Measurements from ENCODE around the gene BRSK1.

Gene BRSK1

DNA sequence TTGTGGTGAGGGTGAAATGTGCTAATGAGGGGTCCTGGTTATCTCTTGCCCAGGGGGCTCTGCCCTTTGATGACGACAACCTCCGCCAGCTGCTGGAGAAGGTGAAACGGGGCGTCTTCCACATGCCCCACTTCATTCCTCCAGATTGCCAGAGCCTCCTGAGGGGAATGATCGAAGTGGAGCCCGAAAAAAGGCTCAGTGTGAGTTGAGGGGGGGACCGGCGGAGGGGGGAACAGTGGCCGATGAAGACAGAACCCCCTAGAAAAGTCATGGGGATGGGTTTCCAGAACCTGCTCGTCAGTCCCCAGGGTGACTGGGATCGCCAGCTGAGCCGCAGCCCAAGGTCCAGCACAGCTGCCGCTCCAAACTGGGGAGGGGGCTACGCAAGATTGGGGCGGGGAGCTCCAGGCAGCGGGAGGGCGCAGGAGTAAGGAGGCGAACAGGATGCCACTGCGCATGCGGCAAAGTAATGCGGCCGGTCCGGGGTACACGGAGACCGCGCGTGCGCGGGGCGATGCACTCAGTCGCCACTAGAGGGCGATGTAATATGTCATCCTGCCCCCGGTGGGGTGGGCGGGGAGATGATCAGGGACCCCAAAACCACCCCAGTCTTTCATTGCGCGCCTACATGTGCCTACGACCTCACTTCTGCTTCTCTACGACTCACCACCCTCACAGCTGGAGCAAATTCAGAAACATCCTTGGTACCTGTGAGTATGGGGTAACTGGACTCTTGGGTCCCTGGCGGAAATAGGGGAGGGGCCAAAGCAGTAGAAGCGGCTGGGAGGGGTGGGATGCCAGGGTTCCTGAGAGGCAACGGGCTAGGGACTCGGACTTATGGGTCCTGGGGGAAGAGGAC is 17.9 kb downstream of the BRSK1 start:
- Histone ChIP-seq H3K4me3 (ENCODE audit: low read length) (peak overlapping the region; percentile 62), H3K4me2 (ENCODE audit: low read depth, low read length) (peak overlapping the region; percentile 80), H3K27me3 (replicated peaks; ENCODE audit: insufficient read depth, low read length) (no peaks in the 10 kb centered on the region), H2AFZ (ENCODE audit: low read length) (peak overlapping the region; percentile 76), H3K79me2 (ENCODE audit: low read length) (0 out of 2 replicates have a peak, but pooled peaks cover 4% of the 10 kb centered on the region), H3K36me3 (replicated peaks; ENCODE audit: insufficient read depth, low read length) (no peaks in the 10 kb centered on the region), H3K9ac (ENCODE audit: low read length) (peak overlapping the region; percentile 57), H3K27ac (ENCODE audit: low read length) (no peak overlapping the region), H4K20me1 (ENCODE audit: insufficient read depth, low read length) (no peaks in the 10 kb centered on the region), H3K4me1 (ENCODE audit: low read length) (peaks cover 1% of the 10 kb centered on the region), H3K9me2 (replicated peaks; ENCODE audit: insufficient read depth, low read length) (no peaks in the 10 kb centered on the region), H3F3A (ENCODE audit: insufficient read depth, low read length) (peaks cover 3% of the 10 kb centered on the region; the same call in 1 of the 2 replicates), H3K9me3 (replicated peaks; ENCODE audit: insufficient read depth, low read length) (no peaks in the 10 kb centered on the region)
- peak; percentile 90 for DNase-seq
- TF ChIP-seq EZH2phosphoT487 (IDR thresholded peaks at IDR 0.05; ENCODE audit: low read length) = no peak
- peak; percentile 93 for TF ChIP-seq CTCF (IDR thresholded peaks at IDR 0.05; ENCODE audit: low read length)
- no peak for TF ChIP-seq EZH2 (optimal IDR thresholded peaks at IDR 0.05; ENCODE audit: low read depth, low read length)

- no peak for DNase-seq
- no peak for TF ChIP-seq EZH2 (optimal IDR thresholded peaks at IDR 0.05; ENCODE audit: low read depth, low read length)
- no peak for TF ChIP-seq EZH2phosphoT487 (IDR thresholded peaks at IDR 0.05; ENCODE audit: low read length)
- TF ChIP-seq CTCF (IDR thresholded peaks at IDR 0.05; ENCODE audit: low read length) = no peak
- peaks cover 7% of the 10 kb centered on the region for H3K4me1 ChIP-seq (ENCODE audit: low read length)
- peak overlapping the region; percentile 62 for H3K4me3 ChIP-seq (ENCODE audit: low read length)
- H3K36me3 ChIP-seq (replicated peaks; ENCODE audit: insufficient read depth, low read length) = no peaks in the 10 kb centered on the region
- H3K27ac ChIP-seq (ENCODE audit: low read length) = no peak overlapping the region
- no peaks in the 10 kb centered on the region for H3K27me3 ChIP-seq (replicated peaks; ENCODE audit: insufficient read depth, low read length)
- H3K4me2 ChIP-seq (ENCODE audit: low read depth, low read length) = peak overlapping the region; percentile 80
- no peaks in the 10 kb centered on the region for H3K9me3 ChIP-seq (replicated peaks; ENCODE audit: insufficient read depth, low read length)
- H3F3A ChIP-seq (ENCODE audit: insufficient read depth, low read length) = peaks cover 6% of the 10 kb centered on the region; the same call in 1 of the 2 replicates
- no peaks in the 10 kb centered on the region for H3K9me2 ChIP-seq (replicated peaks; ENCODE audit: insufficient read depth, low read length)
- peak overlapping the region; percentile 57 for H3K9ac ChIP-seq (ENCODE audit: low read length)
- H3K79me2 ChIP-seq (ENCODE audit: low read length) = 0 out of 2 replicates have a peak, but pooled peaks cover 4% of the 10 kb centered on the region
- H4K20me1 ChIP-seq (ENCODE audit: insufficient read depth, low read length) = no peaks in the 10 kb centered on the region
- peak overlapping the region; percentile 76 for H2AFZ ChIP-seq (ENCODE audit: low read length)
These were observed 18.5 kb downstream of the BRSK1 start for GRCh38 chr19:55302318-55302703.

GRCh38 chr19:55303477-55303876 is 19.7 kb downstream of the BRSK1 start:
- Histone ChIP-seq H3K9me3 (replicated peaks; ENCODE audit: insufficient read depth, low read length) (no peaks in the 10 kb centered on the region), H3K27ac (ENCODE audit: low read length) (no peak overlapping the region), H3K4me1 (ENCODE audit: low read length) (peaks cover 9% of the 10 kb centered on the region), H4K20me1 (ENCODE audit: insufficient read depth, low read length) (no peaks in the 10 kb centered on the region), H3K27me3 (replicated peaks; ENCODE audit: insufficient read depth, low read length) (no peaks in the 10 kb centered on the region), H3K4me3 (ENCODE audit: low read length) (no peak overlapping the region), H3K9me2 (replicated peaks; ENCODE audit: insufficient read depth, low read length) (no peaks in the 10 kb centered on the region), H3K4me2 (ENCODE audit: low read depth, low read length) (no peak overlapping the region), H3F3A (ENCODE audit: insufficient read depth, low read length) (peaks cover 12% of the 10 kb centered on the region), H2AFZ (ENCODE audit: low read length) (no peak overlapping the region), H3K9ac (ENCODE audit: low read length) (no peak overlapping the region), H3K36me3 (replicated peaks; ENCODE audit: insufficient read depth, low read length) (no peaks in the 10 kb centered on the region), H3K79me2 (ENCODE audit: low read length) (0 out of 2 replicates have a peak, but pooled peaks cover 4% of the 10 kb centered on the region)
- TF ChIP-seq CTCF (IDR thresholded peaks at IDR 0.05; ENCODE audit: low read length) (no peak), EZH2phosphoT487 (IDR thresholded peaks at IDR 0.05; ENCODE audit: low read length) (no peak), EZH2 (optimal IDR thresholded peaks at IDR 0.05; ENCODE audit: low read depth, low read length) (no peak)
- DNase-seq = no peak

Data from MM.1S (cell line).